Ramos (cell line): Measurements from ENCODE around the gene RHOXF2B.
"Not testable (repeated sequence)": the region's sequence is repeated elsewhere in the genome, so short reads cannot be mapped to it uniquely, and the experiment has no call there.

Experiments used
- in situ Hi-C: fragments of 300-500 bp; cut with MboI; formaldehyde crosslinking; loops from one replicate; pipeline ENCODE4 v1.14.3; 2022; ENCODE audit warnings: low sequenced_read_pairs; ENCODE audit not compliant: unreplicated experiment

The RHOXF2B gene

DNA sequence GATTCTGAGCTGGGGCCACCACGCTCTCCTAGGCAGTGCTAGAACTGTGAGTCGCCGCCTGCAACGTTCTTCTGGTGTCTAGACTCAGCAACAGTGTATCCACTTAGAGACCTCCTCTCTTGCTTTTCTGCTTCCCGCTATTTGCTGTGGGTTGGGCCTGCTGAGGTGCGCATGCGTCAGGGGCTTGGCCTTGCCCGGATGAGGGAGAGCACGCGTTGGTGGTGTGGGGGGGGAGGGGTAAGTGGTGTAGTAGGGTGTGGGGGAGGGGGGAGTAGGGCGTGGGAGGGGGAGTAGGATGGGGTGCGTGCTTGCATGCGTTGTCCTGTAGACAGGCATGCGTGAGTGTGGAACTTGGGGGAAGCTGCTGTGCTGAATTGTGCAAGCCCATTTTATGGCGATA, at the start of gene RHOXF2B:
Gene RHOXF2B, minus strand, starts transcription at position 101 of the 400 bp plus-strand sequence. CDS start 138 bp downstream, outside the sequence.
- in situ Hi-C loops, result loop anchor here (25.0 kb wide), 1 partner anchor 385 kb away; the partner anchor contains the start of gene LAMP2

DNA sequence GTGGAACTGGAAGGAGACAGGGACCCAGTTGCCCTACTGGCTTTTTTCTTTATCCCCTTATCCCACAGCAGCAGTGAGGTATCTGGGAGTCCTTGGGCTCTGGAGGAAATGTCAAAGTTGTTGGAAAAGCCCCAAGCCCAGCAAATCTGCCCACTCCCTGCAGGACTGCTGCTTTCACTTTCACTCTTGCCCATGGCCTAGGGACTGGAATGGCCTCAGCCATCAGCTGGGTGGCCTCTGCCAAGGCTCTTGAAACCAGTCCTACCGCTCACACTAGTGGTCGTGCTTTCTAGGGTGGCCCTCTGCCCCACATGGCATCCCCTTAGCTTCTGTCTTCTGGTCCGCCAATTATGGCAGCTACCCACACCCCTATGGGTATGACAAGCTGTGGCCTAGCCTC, 48.0 kb upstream of the RHOXF2B start:
- in situ Hi-C loops, result no loop called here

- in situ Hi-C loops, result loop anchor here (25.0 kb wide), 1 partner anchor 117 kb away; no protein-coding TSS in a partner anchor
Observed at GRCh38 chrX:120120223-120120622, 42.7 kb upstream of the RHOXF2B start.

GRCh38 chrX:120115438-120115963, 38.0 kb upstream of the RHOXF2B start, which contains the start of gene RHOXF1:
TSS of gene RHOXF1 (minus strand) at chrX:120115913. CDS start at chrX:120115862, 51 bp downstream.
- in situ Hi-C loops, result loop anchor here (25.0 kb wide), 1 partner anchor 122 kb away; no protein-coding TSS in a partner anchor

DNA sequence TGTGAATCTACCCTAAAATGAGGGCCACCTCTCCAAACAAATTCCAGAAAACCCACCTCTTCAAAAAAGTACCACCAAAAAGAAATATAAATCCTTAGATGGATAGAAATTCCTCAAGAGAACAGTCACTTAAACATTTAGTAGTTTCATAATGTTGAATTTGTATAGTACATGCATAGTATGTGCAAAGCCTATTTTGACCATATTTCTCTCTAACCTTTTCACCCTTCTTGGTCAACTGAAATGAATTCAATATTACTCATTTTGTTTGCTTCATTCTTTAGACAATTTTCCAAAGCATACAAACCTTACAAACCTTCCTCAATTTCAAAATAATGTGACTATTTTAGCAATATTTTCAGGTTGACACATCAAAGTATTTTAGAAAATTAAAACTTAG, 34.1 kb upstream of the RHOXF2B start:
- in situ Hi-C loops, result loop anchor here (25.0 kb wide), 1 partner anchor 126 kb away; no protein-coding TSS in a partner anchor

- in situ Hi-C loops, result loop anchor here (25.0 kb wide), 1 partner anchor 128 kb away; no protein-coding TSS in a partner anchor
Observed at GRCh38 chrX:120109378-120109777, 31.9 kb upstream of the RHOXF2B start.

- in situ Hi-C loops, result loop anchor here (25.0 kb wide), 1 partner anchor 133 kb away; no protein-coding TSS in a partner anchor
Observed at GRCh38 chrX:120104707-120105106, 27.2 kb upstream of the RHOXF2B start.

DNA sequence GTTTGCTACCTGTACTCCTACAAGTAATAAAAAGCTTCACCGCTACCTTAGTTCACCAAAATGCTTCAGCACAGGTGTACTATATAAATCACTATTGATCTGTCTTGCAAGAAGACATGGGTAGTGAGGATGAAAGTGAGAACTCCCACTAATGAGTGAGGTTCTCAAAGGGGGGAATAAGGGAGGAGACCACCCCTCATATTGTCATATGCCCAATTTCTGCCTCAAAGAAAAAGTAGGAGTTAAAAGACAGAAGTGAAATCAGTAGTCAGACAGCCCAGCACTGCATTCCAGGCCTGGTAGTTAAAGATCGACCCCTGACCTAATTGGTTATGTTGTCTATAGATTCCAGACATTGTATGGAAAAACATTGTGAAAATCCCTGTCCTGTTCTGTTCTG, 23.6 kb upstream of the RHOXF2B start:
- in situ Hi-C loops, result loop anchor here (25.0 kb wide), 1 partner anchor 136 kb away; no protein-coding TSS in a partner anchor

GRCh38 chrX:120090208-120090607, 12.7 kb upstream of the RHOXF2B start:
- in situ Hi-C loops, result loop anchor here (25.0 kb wide), 1 partner anchor 372 kb away; the partner anchor contains the start of gene LAMP2

GRCh38 chrX:120087289-120088017, 10.0 kb upstream of the RHOXF2B start:
- in situ Hi-C loops, result loop anchor here (25.0 kb wide), 1 partner anchor 375 kb away; the partner anchor contains the start of gene LAMP2

DNA sequence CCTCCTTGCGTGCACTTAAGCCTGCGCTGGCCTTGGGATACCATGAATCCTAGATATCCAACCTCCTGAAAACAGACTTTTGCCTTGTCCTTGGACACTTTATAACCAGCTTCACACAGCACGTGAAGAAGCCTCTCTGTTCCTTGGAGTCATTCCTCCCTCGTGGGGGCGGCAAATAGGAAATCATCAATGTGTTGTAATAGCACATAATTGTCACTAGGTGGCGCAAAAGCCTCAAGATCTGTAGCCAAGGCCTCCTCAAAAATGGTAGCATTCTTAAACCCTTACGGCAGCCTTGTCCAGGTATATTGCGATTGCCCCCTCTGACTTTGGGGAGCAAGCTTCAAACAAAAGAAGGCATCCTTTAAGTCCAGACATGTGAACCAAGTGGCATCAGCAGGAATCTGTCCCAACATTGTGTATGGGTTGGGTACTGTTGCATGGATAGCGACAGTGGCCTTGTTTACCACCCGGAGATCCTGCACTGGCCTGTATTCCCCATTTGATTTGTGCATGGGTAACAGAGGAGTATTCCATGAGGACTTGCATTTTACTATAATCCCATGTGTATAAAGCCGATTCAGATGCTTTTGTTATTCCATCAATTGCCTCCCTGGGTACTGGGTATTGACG, 8.2 kb upstream of the RHOXF2B start:
- in situ Hi-C loops, result loop anchor here (25.0 kb wide), 1 partner anchor 377 kb away; the partner anchor contains the start of gene LAMP2

DNA sequence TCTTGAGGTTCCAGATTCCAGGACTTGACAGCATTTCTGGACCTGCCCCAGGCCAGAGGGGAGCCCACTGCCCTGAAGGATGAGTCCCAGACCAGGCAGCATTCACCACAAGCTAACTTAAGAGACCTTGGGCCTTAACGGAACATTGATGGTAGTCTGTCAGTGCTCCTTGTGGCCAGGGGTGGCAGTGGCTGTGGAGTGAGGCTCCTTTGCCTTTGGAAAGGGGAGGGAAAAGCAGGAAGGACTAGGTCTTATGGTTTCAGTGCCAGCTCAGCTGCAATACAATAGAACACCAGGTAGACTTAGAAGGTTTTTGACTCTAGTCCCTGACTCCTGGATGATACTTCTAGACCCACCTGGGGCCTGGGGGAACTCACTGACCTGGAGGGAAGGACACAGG, 11.3 kb downstream of the RHOXF2B start:
- in situ Hi-C loops, result not testable (repeated sequence)

DNA sequence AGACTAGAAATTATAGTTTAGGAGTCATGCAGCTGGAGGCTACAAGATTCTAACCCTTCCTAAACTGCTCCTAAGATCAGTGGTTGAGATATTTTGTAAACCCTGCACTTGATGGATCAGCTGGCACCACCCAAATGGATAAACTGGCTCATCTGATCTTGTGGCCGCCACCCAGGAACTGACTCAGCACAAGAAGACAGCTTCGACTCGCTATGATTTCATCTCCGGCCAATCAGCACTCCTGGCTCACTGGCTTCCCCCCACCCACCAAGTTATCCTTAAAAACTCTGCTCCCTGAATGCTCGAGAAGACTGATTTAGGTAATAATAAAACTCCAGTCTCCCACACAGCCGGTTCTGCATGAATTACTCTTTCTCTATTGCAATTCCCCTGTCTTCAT, 34.8 kb downstream of the RHOXF2B start:
- in situ Hi-C loops, result not testable (repeated sequence)

- in situ Hi-C loops, result not testable (repeated sequence)
Observed at GRCh38 chrX:120042247-120042646, 35.2 kb downstream of the RHOXF2B start.

DNA sequence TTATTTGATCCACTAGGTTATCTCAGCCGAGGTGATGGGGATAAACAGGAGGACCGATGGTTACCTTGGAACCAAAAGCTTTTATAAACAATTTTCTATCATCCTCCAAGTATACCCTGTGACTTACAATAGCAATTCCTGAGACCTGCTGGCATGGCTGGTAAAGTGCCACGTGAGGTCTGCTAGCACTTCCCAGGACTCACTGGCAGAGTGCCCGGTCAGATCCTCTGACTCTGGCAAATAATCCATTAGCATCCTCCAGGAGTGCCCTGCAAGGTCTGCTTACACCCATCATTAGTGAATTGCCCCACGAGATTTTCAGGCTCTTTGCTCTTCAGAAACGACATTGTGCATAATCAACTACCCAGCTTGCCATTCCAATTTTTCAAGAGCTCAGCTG, 37.3 kb downstream of the RHOXF2B start:
- in situ Hi-C loops, result not testable (repeated sequence)

GRCh38 chrX:120039087-120039733, 38.3 kb downstream of the RHOXF2B start:
- in situ Hi-C loops, result not testable (repeated sequence)

DNA sequence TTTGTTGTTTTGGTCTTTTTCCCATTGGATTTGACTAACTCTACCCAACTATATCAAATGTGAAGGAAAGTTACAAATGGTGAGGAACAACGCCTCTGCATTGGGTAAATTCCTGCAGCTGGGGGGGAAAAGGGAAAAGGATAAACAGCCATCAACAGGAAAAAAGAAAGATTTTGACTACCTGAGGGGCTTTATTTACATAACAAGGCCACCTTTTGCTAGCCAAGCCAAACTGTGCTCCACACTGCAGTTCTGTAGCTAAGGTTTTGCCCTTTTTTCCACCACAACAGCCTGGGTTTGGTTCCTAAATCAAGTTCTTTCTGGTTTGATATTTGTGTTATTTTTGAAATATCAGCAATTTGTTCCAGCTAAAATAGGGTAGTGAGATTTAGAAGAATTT, 40.8 kb downstream of the RHOXF2B start:
- in situ Hi-C loops, result no loop called here

DNA sequence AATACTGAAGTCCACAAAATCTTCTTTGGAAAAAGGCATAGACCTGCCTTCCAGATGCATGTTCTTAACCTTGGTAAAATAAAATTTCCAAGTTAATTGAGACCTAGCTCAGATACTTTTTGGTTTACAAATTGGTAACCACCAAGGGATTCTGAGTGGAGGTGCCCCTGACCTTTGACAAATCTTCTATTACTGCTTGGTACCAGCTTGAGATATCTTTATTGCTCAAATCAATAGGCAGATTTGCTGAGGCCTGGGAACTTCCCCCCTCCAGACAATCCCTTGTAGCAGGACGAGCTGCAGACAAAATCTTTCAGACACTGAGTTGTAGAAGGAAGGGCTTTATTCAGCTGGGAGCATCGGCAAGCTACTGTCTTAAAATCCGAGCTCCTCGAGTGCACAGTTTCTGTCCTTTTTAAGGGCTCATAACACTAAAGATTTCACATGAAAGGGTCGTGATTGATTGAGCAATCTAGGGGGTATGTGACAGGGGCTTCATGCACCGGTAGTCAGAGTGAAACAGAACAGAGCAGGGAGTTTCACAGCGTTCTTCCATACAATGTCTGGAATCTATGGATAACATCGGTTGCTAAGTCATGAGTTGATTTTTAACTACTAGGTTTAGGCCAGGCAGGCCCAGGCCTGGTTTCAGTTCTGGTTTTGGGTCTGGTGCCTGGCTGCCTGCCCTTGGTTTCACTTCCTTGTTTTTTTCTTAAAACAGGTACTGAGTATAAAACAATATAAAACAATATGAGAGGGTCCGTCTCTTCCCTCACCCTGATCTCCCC, 41.8 kb downstream of the RHOXF2B start:
- in situ Hi-C loops, result not testable (repeated sequence)

GRCh38 chrX:120029354-120029753, 48.1 kb downstream of the RHOXF2B start:
- in situ Hi-C loops, result no loop called here
